Stimulated activated effector memory CD8-positive, alpha-beta T cell treated with anti-CD3 and anti-CD28 coated beads, Interleukin-12 subunit alpha, Interleukin-12 subunit beta, amount 100 ng/mL, for 72 hours (primary cell): Measurements from ENCODE around the gene MICA.
"Not testable (repeated sequence)": the region's sequence is repeated elsewhere in the genome, so short reads cannot be mapped to it uniquely, and the experiment has no call there.

Source experiments
- ATAC-seq: fragments of 150-1000 bp; cut with Tn5 transposase; 2 replicates; pipeline ENCODE4 v1.10.0; 2021
- DNase-seq, 2 donors: peaks; one replicate each; pipeline ENCODE4 v3.0.0; 2021 to 2022; ENCODE audit warnings: low spot score in 2 of 2
- H3K27ac Mint-ChIP-seq: one replicate; pipeline ENCODE4 v1.8.0; 2022; ENCODE audit warnings: mild to moderate bottlenecking, mixed read lengths
- H3K36me3 Mint-ChIP-seq: one replicate; pipeline ENCODE4 v1.8.0; 2022; ENCODE audit warnings: mild to moderate bottlenecking, mixed read lengths
- H3K4me1 Mint-ChIP-seq: one replicate; pipeline ENCODE4 v1.8.0; 2022; ENCODE audit warnings: mixed read lengths
- H3K4me3 Mint-ChIP-seq: one replicate; pipeline ENCODE4 v1.8.0; 2022; ENCODE audit warnings: mild to moderate bottlenecking, mixed read lengths
- H3K9me3 Mint-ChIP-seq: one replicate; pipeline ENCODE4 v1.8.0; 2022; ENCODE audit warnings: mixed read lengths

MICA gene

DNA sequence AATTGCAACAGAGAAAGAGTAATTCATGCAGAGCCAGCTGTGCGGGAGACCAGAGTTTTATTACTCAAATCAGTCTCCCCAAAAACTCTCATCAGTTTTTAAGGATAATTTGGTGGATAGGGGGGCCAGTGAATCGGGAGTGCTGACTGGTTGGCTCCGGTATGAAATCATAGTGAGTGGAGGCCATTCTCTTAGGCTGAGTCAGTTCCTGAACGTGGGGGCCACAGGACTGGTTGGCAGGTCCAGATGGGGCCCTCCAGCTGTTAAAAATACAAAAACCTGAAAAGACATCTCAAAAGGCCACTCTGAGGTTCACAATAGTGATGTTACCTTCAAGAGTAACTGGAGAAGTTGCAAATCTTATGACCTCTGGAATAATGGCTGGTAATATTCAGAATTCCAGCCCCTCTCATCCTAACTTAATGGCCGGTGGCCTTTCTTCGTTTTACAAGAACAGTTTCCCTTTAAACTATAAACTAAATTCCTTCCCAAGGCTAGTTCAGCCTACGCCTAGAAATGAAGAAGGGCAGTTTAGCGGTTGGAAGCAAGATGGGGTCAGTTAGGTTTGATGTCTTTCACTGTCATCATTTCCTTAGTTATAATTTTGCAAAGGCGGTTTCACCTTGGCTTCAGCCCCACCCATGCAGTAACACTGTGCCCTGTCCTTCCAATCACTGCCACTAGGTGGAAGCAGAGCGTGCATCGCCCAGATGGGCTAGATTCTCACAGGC, 6.8 kb upstream of the MICA start:
- peak; percentile 79 for ATAC-seq
- Mint-ChIP-seq H3K9me3 (no peaks in the 10 kb centered on the region), H3K36me3 (peaks cover 16% of the 10 kb centered on the region), H3K27ac (no peak overlapping the region), H3K4me3 (no peak overlapping the region), H3K4me1 (peaks cover 46% of the 10 kb centered on the region)
- DNase-seq: peak; percentile 92 to 97

- Mint-ChIP-seq H3K36me3 (peaks cover 16% of the 10 kb centered on the region), H3K4me1 (peaks cover 51% of the 10 kb centered on the region)
- H3K9me3 Mint-ChIP-seq, H3K27ac Mint-ChIP-seq, H3K4me3 Mint-ChIP-seq, DNase-seq, ATAC-seq: not testable (repeated sequence)
Observed at GRCh38 chr6:31397153-31397499, 6.3 kb upstream of the MICA start.

GRCh38 chr6:31397901-31398525, 5.4 kb upstream of the MICA start:
- ATAC-seq: no peak
- Mint-ChIP-seq H3K36me3 (peaks cover 16% of the 10 kb centered on the region), H3K4me1 (peaks cover 60% of the 10 kb centered on the region), H3K9me3 (no peaks in the 10 kb centered on the region), H3K4me3 (peak overlapping the region; percentile 78), H3K27ac (no peak overlapping the region)
- no peak for DNase-seq

DNA sequence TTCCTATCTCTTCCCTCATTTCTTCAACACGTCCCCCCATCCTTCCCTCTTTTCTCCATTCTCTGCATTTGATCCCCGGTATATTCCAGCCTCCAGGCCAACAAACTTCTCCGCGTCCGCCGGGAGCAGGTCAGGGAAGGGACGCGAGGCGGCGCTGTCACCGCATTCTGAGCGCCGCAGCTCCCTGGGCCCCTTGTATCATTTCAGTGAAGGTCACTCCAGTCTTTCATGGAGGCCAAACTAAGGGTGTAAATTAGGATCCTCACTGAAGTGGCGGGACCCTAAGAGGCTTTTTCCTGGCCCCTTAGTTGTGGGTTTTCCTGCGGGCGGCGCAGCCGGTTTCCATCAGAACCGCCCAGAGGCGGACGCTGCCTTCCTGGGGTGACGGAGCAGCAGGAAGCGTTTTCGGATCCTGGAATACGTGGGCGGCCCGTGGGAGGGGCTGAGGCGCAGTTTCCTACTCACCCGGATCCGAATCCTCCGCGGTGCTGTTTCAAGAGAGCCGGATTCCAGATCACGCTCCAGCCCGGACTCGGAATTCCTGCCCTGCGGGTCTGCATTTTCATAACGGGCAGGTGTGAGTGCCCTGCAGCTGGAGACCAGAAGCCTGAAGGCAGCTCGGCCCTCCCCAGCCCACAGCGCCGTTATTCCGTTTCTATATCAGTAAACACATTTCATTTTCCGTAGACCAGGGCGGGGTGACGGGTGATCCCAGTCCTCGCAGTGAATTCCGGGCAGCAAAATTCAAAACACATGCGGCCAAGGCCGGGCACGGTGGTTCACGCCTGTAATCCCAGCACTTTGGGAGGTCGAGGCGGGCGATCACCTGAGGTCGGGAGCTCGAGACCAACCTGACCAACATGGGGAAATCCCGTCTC, 3.6 kb upstream of the MICA start:
- DNase-seq (peak; percentile 60 to 90), ATAC-seq (peak; percentile 64)
- Mint-ChIP-seq H3K4me1 (peaks cover 68% of the 10 kb centered on the region), H3K4me3 (peak overlapping the region; percentile 78), H3K9me3 (no peaks in the 10 kb centered on the region), H3K27ac (peak overlapping the region; percentile 92), H3K36me3 (peaks cover 16% of the 10 kb centered on the region)

DNA sequence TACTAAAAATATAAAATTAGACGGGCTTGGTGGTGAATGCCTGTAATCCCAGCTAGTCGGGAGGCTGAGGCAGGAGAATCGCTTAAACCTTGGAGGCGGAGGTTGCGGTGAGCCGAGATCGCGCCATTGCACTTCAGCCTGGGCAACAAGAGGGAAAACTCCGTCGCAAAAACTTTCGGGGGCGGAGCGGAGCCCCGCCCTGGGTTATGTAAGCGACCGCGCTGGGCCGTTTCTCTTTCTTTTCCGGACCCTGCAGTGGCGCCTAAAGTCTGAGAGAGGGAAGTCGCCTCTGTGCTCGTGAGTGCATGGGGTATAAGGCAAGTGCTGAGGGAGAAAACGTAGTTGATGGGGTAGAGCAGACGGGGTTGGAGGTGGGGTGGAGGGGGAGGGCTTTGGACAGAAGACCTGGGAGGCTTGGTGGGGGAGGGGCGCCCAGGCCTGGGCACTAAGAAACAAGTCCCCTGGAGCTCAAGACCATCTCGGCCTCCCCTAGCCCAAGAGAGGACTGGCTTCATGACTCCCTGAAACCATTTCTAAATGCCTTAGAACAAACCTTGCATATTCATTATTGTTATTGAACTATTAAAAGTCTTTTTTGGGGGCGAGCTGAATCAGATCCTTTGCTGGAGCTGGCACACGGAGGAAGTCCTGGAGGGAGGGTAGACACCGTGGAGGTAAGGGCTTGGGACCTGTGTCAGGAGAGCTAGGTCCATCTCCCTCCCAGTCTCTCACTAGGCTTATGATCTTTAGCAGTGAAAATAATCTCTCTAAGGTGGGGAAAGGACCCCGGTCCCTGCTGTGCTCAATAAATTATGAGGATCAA, 2.7 kb upstream of the MICA start:
- Mint-ChIP-seq H3K4me3 (peak overlapping the region; percentile 78), H3K27ac (peak overlapping the region; percentile 92), H3K36me3 (peaks cover 16% of the 10 kb centered on the region), H3K9me3 (no peaks in the 10 kb centered on the region), H3K4me1 (peaks cover 70% of the 10 kb centered on the region)
- DNase-seq: peak; percentile 28 to 78
- ATAC-seq: peak; percentile 53

DNA sequence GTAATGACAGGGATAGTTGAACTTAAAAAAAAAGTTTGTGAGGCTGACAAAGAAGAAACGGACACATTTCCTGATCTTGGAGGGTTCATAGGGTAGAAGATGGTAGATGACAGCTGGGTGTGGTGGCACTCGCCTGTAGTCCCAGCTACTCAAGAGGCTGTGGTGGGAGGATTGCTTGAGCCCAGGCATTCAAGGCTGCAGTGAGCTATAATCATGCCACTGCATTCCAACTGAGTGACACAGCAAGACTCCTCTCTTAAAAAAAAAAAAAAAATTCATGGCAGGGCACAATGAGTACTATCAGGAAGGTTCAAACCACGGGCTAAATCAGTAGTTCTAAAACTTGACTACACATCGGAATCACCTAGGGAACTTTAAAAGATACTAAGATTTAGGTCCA, 2.0 kb upstream of the MICA start:
- Mint-ChIP-seq H3K36me3 (peaks cover 16% of the 10 kb centered on the region), H3K4me1 (peaks cover 70% of the 10 kb centered on the region), H3K9me3 (no peaks in the 10 kb centered on the region), H3K4me3 (peak overlapping the region; percentile 78), H3K27ac (peak overlapping the region; percentile 92)
- ATAC-seq: no peak
- no peak for DNase-seq

DNA sequence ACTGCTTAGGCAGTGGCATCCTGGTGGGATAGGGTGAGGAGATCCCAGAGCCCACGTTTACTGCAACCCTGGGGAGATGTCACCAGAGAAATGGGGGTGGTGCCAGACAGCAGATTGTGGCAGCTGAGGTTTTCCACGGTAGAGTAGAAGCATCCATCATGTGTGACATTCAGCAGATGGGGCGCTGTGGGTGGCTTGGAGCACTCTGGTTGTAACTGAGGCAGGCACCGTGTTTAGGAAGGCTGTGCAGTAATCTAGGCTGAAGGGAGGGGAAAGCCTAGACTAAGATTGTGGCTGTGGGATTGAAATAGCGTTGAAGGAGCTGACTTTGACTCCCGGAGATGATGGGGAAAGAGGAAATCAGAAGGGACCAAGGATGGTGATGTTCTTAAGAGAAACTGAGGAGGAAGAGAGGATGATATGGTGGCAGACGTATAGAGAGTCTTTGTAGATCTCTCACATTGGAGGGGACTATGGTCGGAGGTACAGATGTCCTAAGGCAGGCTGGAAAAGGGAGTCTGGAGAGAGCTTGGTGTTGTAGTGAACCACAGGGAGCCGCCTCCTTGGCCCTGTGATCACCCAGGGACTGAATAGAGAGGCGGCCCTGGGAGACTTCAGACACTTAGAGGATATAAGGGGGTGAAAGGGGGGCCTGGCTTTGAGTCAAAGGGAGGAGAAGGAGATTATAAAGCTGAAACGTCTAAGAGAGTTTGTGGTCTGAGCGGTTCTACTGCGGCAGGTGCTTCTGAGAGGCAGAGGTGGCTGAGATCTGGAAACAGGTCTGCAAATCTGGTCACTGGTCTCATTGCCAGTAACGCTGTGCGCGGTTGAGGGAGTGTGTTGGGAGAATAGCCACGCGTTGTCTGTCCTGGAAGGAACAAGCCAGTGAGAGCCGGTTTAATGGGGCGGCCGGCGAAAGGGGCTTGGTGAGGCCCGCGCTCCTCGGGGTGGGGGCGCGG, 792 bp upstream of the MICA start:
- Mint-ChIP-seq H3K4me1 (peaks cover 72% of the 10 kb centered on the region), H3K9me3 (no peaks in the 10 kb centered on the region), H3K27ac (peak overlapping the region; percentile 48), H3K36me3 (peaks cover 16% of the 10 kb centered on the region), H3K4me3 (peak overlapping the region; percentile 78)
- DNase-seq: peak in 1 of 2 donors; percentile 76
- ATAC-seq: peak; percentile 49

DNA sequence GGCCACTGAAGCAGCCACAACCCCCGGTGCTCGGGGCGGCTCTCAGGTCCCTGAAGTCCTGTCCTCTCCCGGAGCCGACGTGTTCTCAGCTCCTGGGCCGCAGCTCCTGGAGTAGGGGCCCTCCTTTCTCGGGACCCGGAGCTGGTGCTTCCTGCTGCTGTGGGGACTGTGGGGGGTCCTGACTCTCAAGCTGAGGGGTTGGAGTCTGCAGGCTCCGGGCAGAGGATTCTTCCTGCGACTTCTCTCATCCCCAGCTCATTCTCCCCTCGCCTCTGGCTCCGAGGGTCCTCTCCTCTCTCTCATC, 618 bp downstream of the MICA start:
- not testable (repeated sequence) for DNase-seq, H3K9me3 Mint-ChIP-seq, ATAC-seq
- peak overlapping the region; percentile 48 for H3K27ac Mint-ChIP-seq
- H3K36me3 Mint-ChIP-seq: peaks cover 17% of the 10 kb centered on the region
- peaks cover 84% of the 10 kb centered on the region for H3K4me1 Mint-ChIP-seq
- peak overlapping the region; percentile 78 for H3K4me3 Mint-ChIP-seq

GRCh38 chr6:31405996-31406395, 2.6 kb downstream of the MICA start:
- Mint-ChIP-seq H3K4me3 (no peak overlapping the region), H3K27ac (no peak overlapping the region), H3K4me1 (peaks cover 90% of the 10 kb centered on the region), H3K9me3 (no peaks in the 10 kb centered on the region), H3K36me3 (peaks cover 16% of the 10 kb centered on the region)
- ATAC-seq (no peak), DNase-seq (no peak)

DNA sequence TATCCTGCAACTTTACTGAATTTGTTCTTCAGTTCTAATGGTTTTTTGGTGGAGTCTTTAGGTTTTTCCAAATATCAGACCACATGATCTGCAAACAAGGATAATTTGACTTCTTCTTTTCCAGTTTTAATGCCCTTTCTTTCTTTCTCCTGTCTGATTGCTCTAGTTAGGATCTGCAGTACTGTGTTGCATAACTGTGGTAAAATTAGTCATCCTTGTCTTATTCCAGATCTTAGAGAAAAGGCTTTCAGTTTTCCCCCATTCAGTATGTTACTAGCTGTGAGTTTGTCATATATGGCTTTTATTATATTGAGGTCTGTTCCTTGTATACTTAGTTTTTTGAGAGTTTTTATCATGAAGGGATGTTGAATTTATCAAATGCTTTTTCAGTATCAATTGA, 4.3 kb downstream of the MICA start:
- Mint-ChIP-seq H3K36me3 (peaks cover 33% of the 10 kb centered on the region), H3K4me1 (peaks cover 72% of the 10 kb centered on the region), H3K27ac (no peak overlapping the region), H3K9me3 (no peaks in the 10 kb centered on the region), H3K4me3 (no peak overlapping the region)
- no peak for DNase-seq
- ATAC-seq: no peak

DNA sequence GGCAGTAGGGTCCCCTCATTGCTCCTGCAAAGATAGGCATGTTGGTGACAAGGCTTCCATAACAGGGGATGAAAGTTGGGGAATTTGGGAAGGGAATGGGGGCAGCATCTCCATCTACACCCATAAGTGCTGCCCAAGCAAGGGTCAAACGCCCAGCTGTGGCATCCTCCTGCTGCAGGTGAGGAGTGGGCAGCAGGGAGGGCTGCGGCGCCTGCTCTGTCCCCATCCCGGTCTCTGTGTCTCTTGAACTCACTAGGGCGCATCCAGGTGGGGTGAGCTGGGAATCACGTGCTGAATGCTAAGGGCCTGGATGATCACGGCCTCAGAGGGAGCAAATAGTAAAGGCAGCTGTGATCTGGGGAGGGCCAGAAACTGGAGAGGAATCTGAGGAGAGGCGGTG, 9.1 kb downstream of the MICA start:
- H3K36me3 Mint-ChIP-seq: peaks cover 79% of the 10 kb centered on the region
- peak overlapping the region; percentile 26 for H3K27ac Mint-ChIP-seq

GRCh38 chr6:31414148-31414770, 10.9 kb downstream of the MICA start:
- peaks cover 23% of the 10 kb centered on the region for H3K4me1 Mint-ChIP-seq
- H3K27ac Mint-ChIP-seq: peak overlapping the region; percentile 14
- H3K36me3 Mint-ChIP-seq: peaks cover 81% of the 10 kb centered on the region
- ATAC-seq: peak; percentile 34
- not testable (repeated sequence) for DNase-seq, H3K4me3 Mint-ChIP-seq, H3K9me3 Mint-ChIP-seq

More for the DNA sequence above, 9.1 kb downstream of the MICA start:
- DNase-seq (no peak), ATAC-seq (no peak)
- no peak overlapping the region for H3K4me3 Mint-ChIP-seq
- H3K4me1 Mint-ChIP-seq: peaks cover 38% of the 10 kb centered on the region
- peaks cover 3% of the 10 kb centered on the region for H3K9me3 Mint-ChIP-seq

GRCh38 chr6:31414771-31415265, 11.4 kb downstream of the MICA start:
- peak overlapping the region; percentile 14 for H3K27ac Mint-ChIP-seq
- peaks cover 79% of the 10 kb centered on the region for H3K36me3 Mint-ChIP-seq

More at GRCh38 chr6:31414771-31415265, 11.4 kb downstream of the MICA start:
- H3K4me1 Mint-ChIP-seq: peaks cover 20% of the 10 kb centered on the region
- DNase-seq (no peak), ATAC-seq (no peak)
- no peak overlapping the region for H3K4me3 Mint-ChIP-seq
- H3K9me3 Mint-ChIP-seq: peaks cover 3% of the 10 kb centered on the region
